ENCODE data around the gene TMEM207.

TMEM207 gene

GRCh38 chr3:190401963-190402362 is 47.7 kb downstream of the TMEM207 start:
- TF ChIP-seq, protein P1, sequence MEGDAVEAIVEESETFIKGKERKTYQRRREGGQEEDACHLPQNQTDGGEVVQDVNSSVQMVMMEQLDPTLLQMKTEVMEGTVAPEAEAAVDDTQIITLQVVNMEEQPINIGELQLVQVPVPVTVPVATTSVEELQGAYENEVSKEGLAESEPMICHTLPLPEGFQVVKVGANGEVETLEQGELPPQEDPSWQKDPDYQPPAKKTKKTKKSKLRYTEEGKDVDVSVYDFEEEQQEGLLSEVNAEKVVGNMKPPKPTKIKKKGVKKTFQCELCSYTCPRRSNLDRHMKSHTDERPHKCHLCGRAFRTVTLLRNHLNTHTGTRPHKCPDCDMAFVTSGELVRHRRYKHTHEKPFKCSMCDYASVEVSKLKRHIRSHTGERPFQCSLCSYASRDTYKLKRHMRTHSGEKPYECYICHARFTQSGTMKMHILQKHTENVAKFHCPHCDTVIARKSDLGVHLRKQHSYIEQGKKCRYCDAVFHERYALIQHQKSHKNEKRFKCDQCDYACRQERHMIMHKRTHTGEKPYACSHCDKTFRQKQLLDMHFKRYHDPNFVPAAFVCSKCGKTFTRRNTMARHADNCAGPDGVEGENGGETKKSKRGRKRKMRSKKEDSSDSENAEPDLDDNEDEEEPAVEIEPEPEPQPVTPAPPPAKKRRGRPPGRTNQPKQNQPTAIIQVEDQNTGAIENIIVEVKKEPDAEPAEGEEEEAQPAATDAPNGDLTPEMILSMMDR (conservative IDR thresholded peaks at IDR 0.05; ENCODE audit: control insufficient read depth, insufficient read depth, low read depth, low read length), result no peak
- DNase-seq (ENCODE audit: low read depth), result no peak
- H3K4me3 ChIP-seq (ENCODE audit: control insufficient read depth, low read depth, low read length), result no peak overlapping the region

DNA sequence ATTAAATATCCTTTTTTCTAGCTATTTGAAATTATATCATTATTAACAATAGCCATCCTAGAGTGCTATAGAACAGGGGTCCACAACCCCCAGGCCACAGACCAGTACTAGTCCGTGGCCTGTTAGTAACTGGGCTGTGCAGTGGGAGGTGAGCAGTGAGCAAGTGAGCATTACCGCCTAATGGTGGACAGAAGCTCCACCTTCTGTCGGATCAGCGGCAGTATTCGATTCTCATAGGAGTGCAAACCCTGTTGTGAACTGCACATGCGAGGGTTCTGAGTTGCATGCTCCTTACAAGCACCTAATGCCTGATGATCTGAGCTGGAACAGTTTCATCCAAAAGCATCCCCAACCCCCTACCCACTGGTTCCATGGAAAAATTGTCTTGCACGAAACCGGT is 50.0 kb downstream of the TMEM207 start:
- TF ChIP-seq, protein P1 (conservative IDR thresholded peaks at IDR 0.05; ENCODE audit: control insufficient read depth, insufficient read depth, low read depth, low read length), result no peak
- no peak overlapping the region for H3K4me3 ChIP-seq (ENCODE audit: control insufficient read depth, low read depth, low read length)
- no peak for DNase-seq (ENCODE audit: low read depth)

DNA sequence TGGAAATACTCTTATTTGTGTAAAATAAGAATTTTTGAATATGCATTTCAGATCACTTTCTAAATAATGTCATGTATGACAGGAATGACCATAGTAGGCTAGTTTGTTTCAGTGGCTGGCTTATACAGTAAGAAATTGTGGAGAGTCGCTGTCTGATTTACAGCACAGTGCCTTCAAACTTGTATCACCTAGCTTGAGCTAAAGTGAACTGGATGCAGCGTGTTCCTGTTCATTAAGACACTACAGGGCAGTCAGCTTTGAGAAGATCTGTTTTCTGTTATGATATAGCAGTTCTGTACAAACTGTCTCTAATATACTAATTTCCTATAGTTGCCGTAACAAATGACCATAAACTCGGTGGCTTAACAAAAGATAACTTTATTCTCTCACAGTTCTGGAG is 51.8 kb downstream of the TMEM207 start:
- TF ChIP-seq, protein P1 (conservative IDR thresholded peaks at IDR 0.05; ENCODE audit: control insufficient read depth, insufficient read depth, low read depth, low read length), result no peak
- H3K4me3 ChIP-seq (ENCODE audit: control insufficient read depth, low read depth, low read length), result no peak overlapping the region
- DNase-seq (ENCODE audit: low read depth), result no peak

- DNase-seq (ENCODE audit: low read depth), result no peak
- no peak overlapping the region for H3K4me3 ChIP-seq (ENCODE audit: control insufficient read depth, low read depth, low read length)
- TF ChIP-seq, protein P1 (conservative IDR thresholded peaks at IDR 0.05; ENCODE audit: control insufficient read depth, insufficient read depth, low read depth, low read length), result no peak
Measured at GRCh38 chr3:190396001-190396400, 53.7 kb downstream of the TMEM207 start.

DNA sequence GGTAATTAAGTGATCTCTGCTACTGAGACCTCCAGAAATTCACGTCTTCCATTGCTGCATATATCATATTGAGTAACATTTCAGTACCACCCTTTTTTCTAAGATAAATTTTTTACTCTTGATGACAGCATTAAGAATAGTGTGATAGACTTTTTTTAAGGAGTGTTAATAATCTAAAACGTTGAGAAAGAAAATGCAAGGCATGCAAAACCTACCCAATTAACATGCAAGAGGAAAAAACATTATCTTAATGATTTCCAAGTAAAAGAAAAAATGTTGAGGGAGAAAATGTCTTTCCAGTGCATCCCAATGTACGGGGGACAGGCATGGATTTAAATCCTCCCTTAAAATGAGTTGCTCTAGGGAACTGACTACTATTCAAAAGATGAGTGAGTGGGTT is 61.0 kb downstream of the TMEM207 start:
- TF ChIP-seq, protein P1 (conservative IDR thresholded peaks at IDR 0.05; ENCODE audit: control insufficient read depth, insufficient read depth, low read depth, low read length), result no peak
- H3K4me3 ChIP-seq (ENCODE audit: control insufficient read depth, low read depth, low read length), result no peak overlapping the region

GRCh38 chr3:190387578-190388213 is 62.0 kb downstream of the TMEM207 start, which contains the start of gene CLDN16:
TSS of gene CLDN16 (plus strand) at chr3:190388163. CDS start at chr3:190388330, 167 bp downstream.
- DNase-seq (ENCODE audit: low read depth), result no peak
- no peak within 1 kb of the TSS for H3K4me3 ChIP-seq (ENCODE audit: control insufficient read depth, low read depth, low read length)
- TF ChIP-seq, protein P1 (conservative IDR thresholded peaks at IDR 0.05; ENCODE audit: control insufficient read depth, insufficient read depth, low read depth, low read length), result no peak

More for the DNA sequence above, 61.0 kb downstream of the TMEM207 start:
- DNase-seq (ENCODE audit: low read depth), result no peak
